Stimulated activated CD4-positive, alpha-beta T cell treated with anti-CD3 and anti-CD28 coated beads, Interleukin-4, amount 100 ng/mL, for 4 hours (primary cell): ENCODE measurements around the gene UNC79.

Experiments
- DNase-seq, 2 experiments: peaks; one replicate each; pipeline ENCODE4 v3.0.0-alpha.2; 2020

Gene UNC79

DNA sequence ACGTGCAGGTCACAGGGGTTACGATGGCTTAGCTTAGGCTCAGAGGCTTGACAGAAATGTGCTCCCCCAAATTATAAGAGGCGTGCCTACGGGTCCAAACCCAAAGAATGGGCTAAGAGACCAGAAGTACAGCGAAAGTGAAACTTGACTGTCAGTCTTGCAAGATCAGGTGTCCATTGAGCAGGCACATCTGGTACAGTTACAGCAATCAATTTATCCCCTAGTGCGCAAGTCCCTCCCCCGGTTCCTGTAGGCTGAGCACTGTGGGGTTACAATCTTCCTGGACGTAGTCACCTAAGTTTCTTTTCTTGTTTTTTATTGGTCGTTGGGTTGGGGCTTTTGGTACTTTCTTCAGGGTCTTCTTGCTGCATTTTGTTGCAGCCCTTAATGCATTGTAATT, 134.2 kb downstream of the UNC79 start:
- DNase-seq = no peak

DNA sequence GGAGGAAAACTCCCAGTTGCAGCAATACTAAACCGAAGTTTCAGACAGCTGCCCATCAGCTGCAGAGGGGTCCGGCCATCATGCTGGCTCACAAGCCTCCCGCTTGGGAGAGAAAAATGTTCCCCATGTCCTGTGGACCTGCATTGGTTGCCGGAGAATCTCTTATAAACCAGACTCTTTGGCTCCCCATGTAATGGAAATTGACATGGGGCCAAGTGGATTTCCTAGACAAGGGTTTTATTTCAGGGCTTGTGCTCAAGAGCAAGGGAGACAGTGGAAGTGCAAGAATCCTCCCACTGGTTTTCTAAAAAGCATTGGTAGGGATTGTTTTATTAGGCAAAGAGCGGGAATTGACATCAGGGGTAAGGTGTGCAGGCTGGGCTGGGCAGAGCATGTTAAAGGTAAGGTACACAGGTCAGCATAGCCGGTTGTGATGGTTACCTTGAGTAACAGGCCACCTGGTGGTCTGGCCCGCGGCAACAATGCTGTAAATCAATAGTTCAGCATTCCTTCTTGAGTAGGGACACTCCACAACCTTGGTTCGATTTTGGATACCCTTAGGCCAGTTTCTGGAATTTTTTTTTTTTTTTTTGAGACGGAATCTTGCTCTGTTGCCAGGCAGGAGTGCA, 135.4 kb downstream of the UNC79 start:
- no peak for DNase-seq

DNA sequence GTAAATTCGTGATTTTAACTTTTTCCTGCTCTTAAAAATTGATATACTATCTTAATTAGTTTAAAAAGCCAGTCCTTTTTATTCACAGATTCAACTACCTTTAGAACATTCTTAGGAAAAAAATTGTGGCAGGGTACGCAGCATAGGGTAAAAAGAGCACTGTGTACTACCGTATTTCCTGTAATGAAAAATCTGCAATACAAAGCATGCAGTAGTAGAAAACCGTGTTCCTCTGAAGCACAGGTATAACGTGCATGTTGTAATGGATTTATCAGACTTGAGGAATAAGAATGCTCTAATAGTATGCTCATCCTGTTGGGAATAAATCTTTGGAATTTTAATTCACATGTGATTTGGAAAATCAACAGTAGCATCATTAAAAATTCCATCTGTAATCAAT, 140.5 kb downstream of the UNC79 start:
- DNase-seq = no peak

DNA sequence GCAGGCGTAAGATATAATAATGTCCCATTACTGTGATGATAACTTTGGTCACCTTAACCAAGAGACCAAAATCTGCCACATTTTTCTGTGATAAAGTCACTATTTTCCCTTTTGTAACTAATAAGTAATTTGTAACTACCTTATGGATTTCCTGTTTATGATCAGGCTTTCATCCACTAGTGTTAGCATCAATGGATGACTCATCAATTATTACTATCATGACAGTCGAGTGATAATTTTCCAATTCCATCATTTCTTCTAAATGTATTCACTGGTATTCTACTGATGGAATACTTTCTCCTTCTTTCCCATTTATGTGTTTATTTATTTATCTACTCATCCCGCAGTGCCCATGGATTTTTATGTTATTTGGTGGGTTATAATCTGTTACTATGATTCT, 148.4 kb downstream of the UNC79 start:
- DNase-seq = no peak

DNA sequence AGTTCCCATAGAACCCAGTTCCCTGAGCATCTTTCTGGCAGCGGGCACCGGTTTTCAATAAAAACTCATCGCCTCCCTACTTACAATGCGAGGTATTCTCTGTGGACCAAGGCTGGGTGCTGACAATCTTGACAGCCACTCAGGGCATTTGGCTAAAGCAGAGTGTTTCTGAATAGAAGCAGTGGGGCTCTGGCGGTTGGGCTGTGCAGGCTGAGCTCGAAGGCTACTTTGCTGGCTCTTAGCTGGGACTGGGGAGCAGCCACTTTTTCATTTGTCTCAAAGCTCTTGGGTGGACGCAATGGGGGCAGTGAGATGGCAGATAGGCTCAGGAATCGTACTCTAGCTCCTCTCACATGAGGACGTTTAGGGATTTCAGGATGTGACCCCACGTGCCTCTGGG, 151.8 kb downstream of the UNC79 start:
- no peak for DNase-seq

DNA sequence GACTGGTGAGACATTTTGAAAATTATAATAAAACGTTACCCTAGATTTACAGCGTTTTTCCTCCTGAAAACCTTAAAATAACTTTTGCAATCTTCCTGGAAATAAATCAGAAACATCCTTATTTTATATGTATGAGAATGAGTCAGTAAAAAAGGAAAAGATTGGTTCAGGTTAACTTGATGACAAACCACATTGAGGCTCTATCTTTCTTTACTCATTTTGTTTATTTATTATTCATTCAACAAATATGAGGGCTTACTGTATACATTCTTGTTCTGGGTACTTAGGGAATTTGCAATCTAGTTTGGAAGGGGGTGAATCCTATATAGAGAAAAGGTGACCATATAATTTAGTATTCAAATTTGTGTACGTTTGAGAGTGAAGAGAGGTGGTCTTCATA, 156.6 kb downstream of the UNC79 start:
- no peak for DNase-seq

DNA sequence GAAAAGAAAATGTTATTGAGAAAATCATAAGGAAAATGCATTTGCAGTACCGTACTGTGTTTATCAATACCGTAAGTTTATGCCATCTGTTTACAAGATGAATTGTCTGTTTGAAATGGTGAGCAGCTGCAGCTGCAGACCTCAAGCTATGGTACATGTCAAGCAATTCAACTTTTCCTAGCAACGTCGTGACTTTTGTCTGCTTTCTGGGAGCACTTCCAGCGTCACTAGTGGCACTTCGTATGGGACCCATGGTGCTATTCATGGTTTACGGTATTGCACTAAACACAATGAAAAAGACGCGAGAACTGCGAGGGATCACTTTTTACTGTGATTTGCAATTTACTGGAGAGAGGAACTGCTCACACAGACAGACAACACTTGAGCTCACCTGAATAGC, 160.8 kb downstream of the UNC79 start:
- DNase-seq = no peak

DNA sequence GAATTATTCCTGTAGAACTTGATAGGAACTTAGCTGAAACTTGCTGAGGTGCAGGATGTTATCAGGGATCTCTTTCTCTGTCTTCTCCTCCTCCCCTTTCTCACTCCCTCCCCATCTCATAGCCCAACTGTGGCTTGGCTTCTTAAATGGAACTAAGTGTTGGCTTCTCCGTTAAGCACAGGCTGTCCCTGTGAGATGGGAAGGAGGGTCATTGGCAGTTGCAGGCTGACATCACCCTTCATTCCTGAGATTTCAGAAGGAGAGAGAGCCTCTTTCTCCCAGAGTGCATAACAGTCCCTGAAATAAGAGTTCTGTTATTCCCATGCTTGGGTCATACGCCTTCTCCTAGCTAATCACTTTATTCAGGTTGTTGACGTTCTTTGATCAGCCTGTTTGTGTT, 162.0 kb downstream of the UNC79 start:
- DNase-seq = no peak

DNA sequence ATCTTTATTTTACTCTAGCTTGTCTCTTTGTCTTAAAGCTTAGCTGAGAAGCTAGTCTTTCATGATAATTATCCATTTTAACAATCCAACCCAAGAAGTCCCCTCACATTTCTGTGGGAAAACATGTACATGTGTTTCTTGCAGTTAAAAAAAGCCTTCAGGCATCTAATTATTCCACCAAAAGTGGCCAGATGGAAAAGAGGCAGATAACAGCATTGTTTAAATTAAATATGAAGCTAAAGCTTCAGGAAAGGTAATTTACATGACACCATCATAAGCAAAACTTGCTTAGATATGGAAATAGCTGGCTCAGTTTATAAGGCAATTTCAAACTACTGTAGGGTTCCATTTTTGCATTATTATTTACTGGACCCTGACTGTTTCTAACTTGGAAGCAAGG, 175.4 kb downstream of the UNC79 start:
- DNase-seq = no peak

DNA sequence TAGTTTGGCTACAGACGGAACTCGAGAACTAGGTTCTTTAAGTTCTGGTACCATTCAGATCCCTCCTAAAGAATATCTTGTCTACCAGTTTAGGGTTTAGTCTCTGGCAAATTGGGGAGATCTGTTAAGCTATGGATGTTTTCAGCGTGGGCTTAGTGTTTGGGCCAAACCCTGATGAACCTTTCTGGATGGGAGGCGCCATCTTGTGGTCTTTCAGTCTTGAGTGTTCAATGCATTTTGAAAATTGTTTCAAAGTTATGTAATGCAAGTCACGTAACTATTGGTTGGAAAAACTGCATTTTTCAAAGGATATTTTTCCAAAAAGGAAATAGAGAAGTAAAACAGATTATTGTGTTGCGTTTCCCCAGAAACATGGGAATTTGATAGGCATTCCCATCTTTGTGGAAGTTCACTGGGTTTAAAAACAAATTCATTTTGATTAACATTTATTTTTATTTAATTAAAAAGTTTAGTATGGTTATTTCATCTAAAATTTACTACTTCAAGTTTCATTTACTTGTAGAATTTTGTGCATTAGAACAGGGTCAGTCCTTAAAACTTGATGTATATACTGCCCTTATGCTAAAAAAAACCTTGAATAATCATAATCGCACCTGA, 188.5 kb downstream of the UNC79 start:
- no peak for DNase-seq

DNA sequence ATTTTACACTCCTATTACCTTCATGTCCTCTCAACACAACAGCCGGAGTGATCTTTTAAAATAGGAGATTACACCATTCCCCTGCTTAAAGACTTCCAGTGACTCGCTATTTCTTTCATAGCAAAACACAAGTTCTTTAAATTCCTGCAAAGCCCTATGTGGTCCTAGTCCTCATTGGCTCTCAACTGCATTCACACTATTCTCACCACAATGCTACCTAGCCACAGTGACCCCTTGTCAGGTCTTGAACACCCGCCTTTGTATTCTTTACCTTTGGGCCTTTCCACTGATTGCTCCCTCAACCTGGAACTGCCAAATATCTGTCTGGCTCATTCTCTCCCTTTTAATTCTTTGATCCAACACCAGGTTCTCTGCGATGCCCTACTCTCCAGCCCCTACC, 197.3 kb downstream of the UNC79 start:
- DNase-seq = no peak

DNA sequence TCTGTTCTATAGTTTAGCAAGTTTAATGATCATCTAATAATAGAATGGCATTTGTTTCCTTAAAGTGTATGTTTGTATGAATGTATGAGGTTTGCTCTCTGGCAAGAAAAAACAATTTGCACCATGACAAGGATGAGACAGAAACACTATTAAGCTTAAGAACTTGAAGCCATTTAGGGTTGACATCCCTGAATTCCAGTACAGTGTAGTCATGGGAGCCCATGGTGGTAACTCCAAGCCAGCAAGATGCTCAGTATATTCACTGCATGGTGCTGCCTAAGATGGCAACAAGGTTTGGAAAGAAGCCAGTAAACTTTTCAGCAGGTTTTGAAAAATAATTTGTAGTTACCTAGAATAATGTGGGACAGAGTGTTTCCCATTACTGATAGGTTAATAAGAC, 198.9 kb downstream of the UNC79 start:
- DNase-seq = no peak

DNA sequence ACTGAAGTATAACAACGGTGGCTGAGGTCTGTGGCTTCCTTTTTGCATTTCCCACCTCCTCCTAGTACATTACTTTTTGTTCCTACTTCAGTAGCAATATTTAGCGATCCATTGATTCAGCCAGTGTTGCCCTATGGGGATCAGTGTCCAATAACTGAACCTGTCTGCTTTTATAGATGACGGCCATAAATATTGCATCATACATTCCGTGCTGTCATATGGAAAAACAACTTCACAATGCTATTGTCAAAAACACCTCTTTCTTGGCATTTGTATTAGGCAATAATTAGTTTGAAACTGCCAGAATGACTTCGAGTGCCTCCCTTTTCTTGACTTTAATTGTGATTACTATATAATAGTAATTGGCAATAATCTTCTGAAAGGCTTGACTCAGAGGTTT, 208.1 kb downstream of the UNC79 start:
- DNase-seq = no peak

DNA sequence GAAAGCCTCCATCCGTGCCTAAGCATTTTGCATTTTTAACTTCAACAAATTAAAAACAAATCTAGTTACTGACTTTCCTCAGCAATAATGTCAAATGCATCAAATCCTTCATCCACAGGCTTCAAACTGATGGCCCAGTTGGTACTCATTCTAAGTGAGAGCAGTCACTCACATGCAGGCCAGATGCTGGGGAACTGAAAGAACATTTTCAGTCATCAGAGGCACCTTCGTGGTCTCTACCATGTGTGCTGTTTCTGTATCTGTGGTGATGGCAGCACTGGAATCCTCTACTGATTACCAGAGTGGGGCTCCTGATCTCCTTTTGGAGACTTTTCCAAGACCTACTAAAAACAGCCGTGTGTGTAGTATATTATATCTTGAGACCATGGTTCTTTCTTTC, 212.4 kb downstream of the UNC79 start:
- no peak for DNase-seq

DNA sequence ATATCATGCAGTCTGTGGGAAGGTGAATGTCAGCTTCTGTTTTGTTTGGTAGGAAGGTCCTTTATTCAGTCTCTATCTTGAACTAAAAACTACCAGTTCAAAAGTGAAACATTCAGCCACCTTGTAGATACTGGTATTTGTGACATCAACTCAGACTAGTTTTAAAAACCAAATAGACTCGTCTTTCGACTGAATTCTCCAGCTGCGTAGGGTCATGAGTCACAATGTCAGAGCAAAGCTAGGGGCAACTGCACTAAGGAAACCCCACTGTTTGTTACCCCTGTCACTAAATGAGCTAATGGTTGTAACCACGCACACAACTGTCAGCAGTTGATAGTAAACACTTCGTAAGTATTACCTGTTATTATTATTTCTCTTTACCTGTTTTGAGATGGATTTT, 212.9 kb downstream of the UNC79 start:
- no peak for DNase-seq

DNA sequence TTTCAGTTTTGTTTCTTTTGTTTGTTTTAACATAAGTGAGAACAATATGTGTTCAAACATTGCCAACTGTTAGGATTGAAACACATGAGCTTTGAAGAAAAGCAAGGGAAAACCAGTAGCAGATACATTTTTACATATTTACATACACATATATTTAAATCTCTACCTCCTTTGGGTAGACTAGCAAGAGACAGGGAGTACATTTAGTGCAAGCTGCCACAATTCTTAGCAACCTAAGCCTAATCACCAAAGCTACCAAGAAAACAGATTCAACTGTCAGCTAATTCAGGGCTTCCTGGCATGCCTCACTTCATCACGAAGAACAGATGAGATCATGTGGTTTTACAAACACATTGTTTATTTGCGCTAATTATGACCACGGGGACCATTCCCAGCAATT, 214.5 kb downstream of the UNC79 start:
- no peak for DNase-seq

DNA sequence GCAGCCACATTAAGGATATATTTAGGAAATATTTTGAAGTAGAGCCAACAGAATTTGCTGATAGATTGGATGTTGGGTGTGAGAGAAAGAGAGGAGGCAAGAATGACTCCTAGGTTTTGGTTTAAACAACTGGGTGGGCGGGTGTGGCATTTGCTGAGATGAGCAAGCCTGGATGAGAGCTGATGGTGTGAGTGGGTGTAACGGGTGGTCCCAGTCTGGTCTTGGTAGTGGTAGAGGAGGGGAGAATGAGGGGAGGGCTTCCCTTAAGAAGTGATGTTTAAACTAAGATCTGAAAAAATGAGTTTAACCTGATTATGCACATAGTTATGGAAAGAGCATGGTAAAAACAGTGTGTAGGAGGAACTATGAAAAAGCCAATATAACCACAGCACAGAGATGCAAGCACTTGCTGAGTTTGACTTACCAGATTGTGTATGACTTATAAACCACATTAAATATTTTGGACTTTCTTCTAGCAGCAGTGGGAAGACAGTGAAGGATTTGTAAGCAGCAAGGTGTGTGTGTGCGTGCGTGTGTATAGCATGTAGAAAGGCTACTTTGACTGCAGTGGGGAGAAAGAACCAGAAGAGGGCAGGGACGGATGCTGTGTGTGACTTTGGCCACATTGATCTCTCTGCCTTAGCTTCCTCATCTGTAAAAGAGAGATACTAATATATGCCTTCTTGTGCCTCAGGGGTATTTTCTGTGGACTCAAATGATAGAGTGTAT, 217.9 kb downstream of the UNC79 start:
- no peak for DNase-seq

DNA sequence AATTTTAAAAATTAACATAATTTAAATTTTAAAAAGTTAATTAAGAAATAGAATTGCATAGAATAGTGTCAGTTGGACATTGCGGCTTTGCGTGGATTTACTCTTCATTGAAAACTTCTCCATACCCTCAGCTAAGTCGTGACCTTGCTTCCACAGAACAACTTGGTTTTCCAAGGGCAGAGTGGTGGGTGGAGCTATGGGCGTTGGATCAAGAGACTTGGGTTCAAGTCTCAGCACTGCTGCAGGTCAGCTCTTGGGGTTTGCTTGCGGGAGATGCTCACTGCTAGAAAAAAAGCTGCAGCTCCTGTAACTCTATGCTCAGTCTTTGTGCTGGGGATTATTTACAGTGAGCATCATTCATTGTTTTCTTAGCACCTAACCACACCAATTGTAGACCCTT, 223.9 kb downstream of the UNC79 start:
- no peak for DNase-seq

DNA sequence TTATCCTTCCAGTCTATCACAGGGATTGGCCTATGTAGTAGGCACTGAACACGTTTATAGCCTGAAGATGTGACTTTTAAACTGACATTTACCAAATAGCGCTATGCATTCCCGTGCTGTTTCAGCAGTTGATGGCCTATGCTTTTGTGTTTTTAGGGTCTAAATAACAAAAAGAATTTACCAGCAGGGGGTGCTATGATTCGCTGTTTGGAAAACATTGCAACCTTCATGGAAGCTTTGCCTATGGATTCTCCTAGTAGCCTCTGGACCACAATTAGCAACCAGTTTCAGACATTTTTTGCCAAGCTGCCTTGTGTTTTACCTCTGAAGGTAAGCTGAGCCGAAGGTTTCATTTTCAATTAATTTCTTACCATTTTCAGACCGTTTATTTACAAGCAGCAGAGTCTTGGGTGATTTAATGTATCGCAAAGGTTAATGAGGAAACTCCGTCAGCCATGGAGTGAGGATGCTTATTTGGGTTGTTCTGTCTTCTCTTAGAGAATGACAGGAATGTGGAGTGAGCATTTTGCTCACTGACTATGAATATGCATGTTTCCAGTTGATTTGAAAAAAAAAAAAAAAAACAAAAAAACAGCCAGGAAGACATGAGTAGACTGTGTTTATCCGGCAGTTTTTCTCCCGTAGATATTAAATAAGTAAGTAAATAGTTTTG, 224.5 kb downstream of the UNC79 start:
- no peak for DNase-seq

DNA sequence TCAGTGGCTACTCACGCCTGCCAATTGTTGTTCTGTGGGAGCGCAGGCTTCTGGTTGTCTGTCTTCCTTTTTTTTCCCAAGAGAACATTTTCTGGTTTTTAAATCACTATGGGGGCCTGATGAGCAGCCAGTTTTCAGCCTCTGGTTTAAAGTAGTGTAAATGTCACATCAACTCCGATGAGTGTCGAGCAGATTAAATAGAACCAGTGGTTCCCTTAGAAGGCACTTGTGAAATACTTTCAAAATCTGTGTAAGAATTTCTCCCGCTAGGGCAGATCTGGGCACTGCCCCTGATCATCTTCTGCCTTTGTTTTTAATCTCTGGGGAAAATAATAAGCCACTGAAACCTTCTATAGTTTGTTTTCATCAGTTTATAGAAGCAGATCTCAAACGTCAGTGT, 227.1 kb downstream of the UNC79 start:
- no peak for DNase-seq

DNA sequence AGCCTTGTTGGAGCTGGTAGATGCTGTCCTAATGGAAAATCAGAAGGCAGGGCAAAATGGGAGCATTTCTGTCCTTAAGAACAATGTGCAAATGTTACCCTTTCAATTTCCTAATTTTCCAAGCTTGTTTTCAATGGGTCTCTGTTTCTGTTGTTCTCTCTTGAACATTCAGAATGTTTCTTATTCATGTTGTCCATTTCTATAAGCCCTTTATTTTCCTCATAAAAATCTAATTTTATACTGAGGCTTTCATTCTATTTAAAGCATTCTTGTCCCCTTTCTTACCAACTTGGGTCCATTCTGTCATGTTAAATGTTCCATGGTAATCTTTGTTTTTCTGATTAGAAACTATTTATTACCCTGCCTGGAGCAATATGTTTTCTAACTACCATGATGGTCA, 232.6 kb downstream of the UNC79 start:
- no peak for DNase-seq

DNA sequence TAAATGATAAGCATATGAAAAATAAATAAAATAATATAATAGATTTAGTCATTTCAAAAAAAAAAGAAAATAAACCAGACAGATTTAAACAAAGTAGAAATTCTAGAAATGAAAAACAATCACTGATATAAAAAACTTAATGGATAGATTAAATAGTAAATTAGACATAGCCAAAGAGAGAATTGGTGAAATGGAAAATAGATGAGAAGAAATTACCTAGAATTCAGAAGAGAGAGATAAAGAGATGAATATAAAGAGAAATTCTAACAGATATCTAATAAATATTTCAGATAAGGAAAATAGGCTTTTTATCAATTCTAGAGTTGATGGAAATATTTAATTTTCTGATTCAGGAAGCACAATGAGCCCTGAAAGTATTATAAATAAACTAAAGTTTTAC, 234.4 kb downstream of the UNC79 start:
- DNase-seq = no peak

DNA sequence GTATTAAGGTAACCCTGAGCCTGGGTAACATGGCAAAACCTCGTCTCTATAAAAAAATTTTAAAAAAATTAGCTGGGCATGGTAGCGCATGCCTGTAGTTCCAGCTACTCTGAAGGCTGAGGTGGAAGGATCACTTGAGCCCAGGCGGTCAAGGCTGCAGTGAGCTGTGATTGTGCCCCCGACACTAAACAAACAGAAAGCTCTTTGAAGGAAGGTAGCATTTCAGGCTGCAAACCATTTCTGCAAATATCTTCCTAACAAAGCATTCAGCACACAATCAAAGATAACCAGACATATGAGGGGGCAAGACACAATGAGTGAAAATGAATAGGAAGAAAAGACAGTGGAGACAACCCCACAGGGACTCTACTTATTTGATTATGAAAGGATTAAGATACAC, 238.9 kb downstream of the UNC79 start:
- DNase-seq = no peak

DNA sequence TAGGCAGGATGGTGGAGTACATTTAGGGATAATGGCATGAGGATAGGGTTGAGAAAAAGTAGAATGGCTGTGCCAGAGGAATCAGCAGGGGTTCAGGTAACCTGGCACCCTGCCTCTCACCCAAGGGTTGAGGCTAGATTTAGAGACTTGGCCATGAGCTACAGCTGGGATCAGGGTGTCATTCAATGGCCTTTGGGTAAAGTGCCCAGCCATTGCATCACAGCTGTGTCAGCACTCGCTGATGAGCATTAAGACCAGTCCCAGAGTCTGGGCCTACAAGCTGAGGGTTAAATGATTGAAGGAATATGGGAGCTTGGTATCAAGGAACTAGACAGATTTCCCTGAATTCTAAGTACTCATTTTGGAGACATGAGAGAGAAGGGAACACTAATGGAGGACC, 243.6 kb downstream of the UNC79 start:
- no peak for DNase-seq
